ENCODE data around the gene CDV3. TPM values are rescaled to one million over a fixed set of nuclear protein-coding genes. Genes with fewer than 3 reads are reported as not detected.
"Not testable (repeated sequence)": the region's sequence is repeated elsewhere in the genome, so short reads cannot be mapped to it uniquely, and the experiment has no call there.

CDV3 gene
- total RNA-seq, 1 donor from 2014 or later, result 177 TPM

- no peak for TF ChIP-seq CTCF (IDR thresholded peaks at IDR 0.05; ENCODE audit: unreplicated experiment)
- Mint-ChIP-seq H3K27me3 (no peaks in the 10 kb centered on the region), H3K4me1 (ENCODE audit: low read depth) (peaks cover 8% of the 10 kb centered on the region), H3K36me3 (ENCODE audit: insufficient read depth) (no peaks in the 10 kb centered on the region), H3K9me3 (ENCODE audit: low read depth) (no peaks in the 10 kb centered on the region), H3K4me3 (ENCODE audit: low read depth) (no peak overlapping the region), H3K27ac (no peak overlapping the region)
- DNase-seq (ENCODE audit: low spot score, unreplicated experiment), result no peak
Observed at GRCh38 chr3:133542871-133543270, 30.6 kb upstream of the CDV3 start.

GRCh38 chr3:133544983-133545382 is 28.5 kb upstream of the CDV3 start:
- not testable (repeated sequence) for H3K4me3 Mint-ChIP-seq (ENCODE audit: low read depth); H3K27me3 Mint-ChIP-seq; H3K9me3 Mint-ChIP-seq (ENCODE audit: low read depth)

GRCh38 chr3:133547432-133548041 is 25.9 kb upstream of the CDV3 start:
- H3K4me3 Mint-ChIP-seq (ENCODE audit: low read depth), result no peak overlapping the region
- TF ChIP-seq CTCF (IDR thresholded peaks at IDR 0.05; ENCODE audit: unreplicated experiment), result no peak
- peak overlapping the region; percentile 79 for H3K27ac Mint-ChIP-seq
- H3K4me1 Mint-ChIP-seq (ENCODE audit: low read depth), result peaks cover 12% of the 10 kb centered on the region
- H3K36me3 Mint-ChIP-seq (ENCODE audit: insufficient read depth), result no peaks in the 10 kb centered on the region
- H3K27me3 Mint-ChIP-seq, result no peaks in the 10 kb centered on the region
- DNase-seq (ENCODE audit: low spot score, unreplicated experiment), result no peak
- no peaks in the 10 kb centered on the region for H3K9me3 Mint-ChIP-seq (ENCODE audit: low read depth)

More at GRCh38 chr3:133544983-133545382, 28.5 kb upstream of the CDV3 start:
- not testable (repeated sequence) for H3K36me3 Mint-ChIP-seq (ENCODE audit: insufficient read depth); DNase-seq (ENCODE audit: low spot score, unreplicated experiment); H3K27ac Mint-ChIP-seq
- H3K4me1 Mint-ChIP-seq (ENCODE audit: low read depth), result peaks cover 12% of the 10 kb centered on the region

- Mint-ChIP-seq H3K4me1 (ENCODE audit: low read depth) (peaks cover 12% of the 10 kb centered on the region), H3K27me3 (no peaks in the 10 kb centered on the region), H3K36me3 (ENCODE audit: insufficient read depth) (no peaks in the 10 kb centered on the region), H3K4me3 (ENCODE audit: low read depth) (no peak overlapping the region), H3K27ac (no peak overlapping the region), H3K9me3 (ENCODE audit: low read depth) (no peaks in the 10 kb centered on the region)
- TF ChIP-seq CTCF (IDR thresholded peaks at IDR 0.05; ENCODE audit: unreplicated experiment), result no peak
- no peak for DNase-seq (ENCODE audit: low spot score, unreplicated experiment)
Observed at GRCh38 chr3:133548090-133548489, 25.4 kb upstream of the CDV3 start.

- TF ChIP-seq CTCF (IDR thresholded peaks at IDR 0.05; ENCODE audit: unreplicated experiment), result no peak
- DNase-seq (ENCODE audit: low spot score, unreplicated experiment), result no peak
- Mint-ChIP-seq H3K36me3 (ENCODE audit: insufficient read depth) (no peaks in the 10 kb centered on the region), H3K9me3 (ENCODE audit: low read depth) (no peaks in the 10 kb centered on the region), H3K4me3 (ENCODE audit: low read depth) (no peak overlapping the region), H3K4me1 (ENCODE audit: low read depth) (peaks cover 12% of the 10 kb centered on the region), H3K27ac (no peak overlapping the region), H3K27me3 (no peaks in the 10 kb centered on the region)
Observed at GRCh38 chr3:133549565-133549964, 23.9 kb upstream of the CDV3 start.

GRCh38 chr3:133551589-133551988 is 21.9 kb upstream of the CDV3 start:
- not testable (repeated sequence) for H3K4me3 Mint-ChIP-seq (ENCODE audit: low read depth); H3K9me3 Mint-ChIP-seq (ENCODE audit: low read depth); H3K27me3 Mint-ChIP-seq; H3K27ac Mint-ChIP-seq; H3K36me3 Mint-ChIP-seq (ENCODE audit: insufficient read depth); DNase-seq (ENCODE audit: low spot score, unreplicated experiment)
- peaks cover 12% of the 10 kb centered on the region for H3K4me1 Mint-ChIP-seq (ENCODE audit: low read depth)
